ENCODE data around the gene CLDN20. TPM values are rescaled to one million over a fixed set of nuclear protein-coding genes. Genes with fewer than 3 reads are reported as not detected.
"Not testable (repeated sequence)": the region's sequence is repeated elsewhere in the genome, so short reads cannot be mapped to it uniquely, and the experiment has no call there.

The CLDN20 gene
- not detected for total RNA-seq

GRCh38 chr6:155263373-155264063 is at the start of gene CLDN20:
CLDN20 (plus strand) TSS chr6:155264013; CDS start chr6:155275720, 11,707 bp downstream.
- TF ChIP-seq CTCF (IDR thresholded peaks at IDR 0.05): no peak
- DNase-seq (ENCODE audit: low spot score) (no peak), ATAC-seq (ENCODE audit: low FRiP score) (no peak)

GRCh38 chr6:155215906-155216305 is 47.9 kb upstream of the CLDN20 start:
- ATAC-seq (ENCODE audit: low FRiP score) (no peak), DNase-seq (ENCODE audit: low spot score) (no peak)
- TF ChIP-seq CTCF (IDR thresholded peaks at IDR 0.05): no peak

- ATAC-seq (ENCODE audit: low FRiP score): no peak
- TF ChIP-seq CTCF (IDR thresholded peaks at IDR 0.05): no peak
- DNase-seq (ENCODE audit: low spot score): no peak
These were observed 47.3 kb upstream of the CLDN20 start for GRCh38 chr6:155216312-155217046.

- not testable (repeated sequence) for DNase-seq (ENCODE audit: low spot score); ATAC-seq (ENCODE audit: low FRiP score)
These were observed 45.1 kb upstream of the CLDN20 start for GRCh38 chr6:155218711-155219110.

- no peak for DNase-seq (ENCODE audit: low spot score)
- TF ChIP-seq CTCF (IDR thresholded peaks at IDR 0.05): no peak
- no peak for ATAC-seq (ENCODE audit: low FRiP score)
These were observed 44.5 kb upstream of the CLDN20 start for GRCh38 chr6:155219299-155219698.

- no peak for TF ChIP-seq CTCF (IDR thresholded peaks at IDR 0.05)
- DNase-seq (ENCODE audit: low spot score): no peak
- ATAC-seq (ENCODE audit: low FRiP score): no peak
These were observed 43.9 kb upstream of the CLDN20 start for GRCh38 chr6:155219858-155220301.

GRCh38 chr6:155221086-155221485 is 42.7 kb upstream of the CLDN20 start:
- ATAC-seq (ENCODE audit: low FRiP score) (no peak), DNase-seq (ENCODE audit: low spot score) (no peak)
- TF ChIP-seq CTCF (IDR thresholded peaks at IDR 0.05): no peak

All from omental fat pad (tissue), 4 donors.